Smooth muscle cell of the brain vasculature (primary cell): ENCODE data around the gene P2RX7.
"Not testable (repeated sequence)": the region's sequence is repeated elsewhere in the genome, so short reads cannot be mapped to it uniquely, and the experiment has no call there.

Source experiments
- DNase-seq: peaks from one replicate; pipeline ENCODE4 v3.0.0-alpha.2; 2012; ENCODE audit warnings: low read depth, low spot score

P2RX7 gene

GRCh38 chr12:121203482-121203881 lies 70.8 kb downstream of the P2RX7 start:
- DNase-seq, result no peak

DNA sequence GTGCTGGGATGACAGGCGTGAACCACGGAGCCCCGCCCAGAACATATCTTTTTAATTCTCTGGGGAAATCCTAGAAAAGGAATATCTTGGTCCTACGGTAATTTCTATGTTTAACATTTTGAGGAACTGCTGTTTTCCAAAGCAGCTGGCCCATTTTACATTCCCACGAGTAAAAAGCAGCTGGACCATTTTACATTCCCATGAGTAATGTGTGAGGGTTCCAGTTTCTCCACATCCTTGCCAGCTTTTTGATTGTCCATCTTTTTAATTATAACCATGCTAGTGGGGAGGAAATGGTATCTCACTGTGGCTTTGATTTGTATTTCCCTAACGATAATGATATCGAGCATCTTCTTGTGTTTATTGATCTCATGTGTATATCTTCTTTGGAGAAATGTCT lies 72.8 kb downstream of the P2RX7 start:
- no peak for DNase-seq

DNA sequence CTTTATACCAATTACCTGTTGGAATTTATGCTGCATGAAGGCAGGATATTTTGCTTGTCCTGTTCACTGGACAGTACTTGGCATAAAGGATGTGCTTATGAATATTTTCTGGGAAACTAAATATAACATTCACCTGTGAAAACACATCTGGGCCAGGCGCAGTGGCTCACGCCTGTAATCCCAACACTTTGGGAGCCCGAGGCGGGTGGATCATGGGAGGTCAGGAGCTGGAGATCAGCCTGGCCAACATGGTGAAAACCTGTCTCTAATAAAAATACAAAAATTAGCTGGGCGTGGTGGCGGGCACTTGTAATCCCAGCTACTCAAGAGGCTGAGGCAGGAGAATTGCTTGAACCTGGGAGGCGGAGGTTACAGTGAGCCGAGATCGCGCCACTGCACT lies 75.9 kb downstream of the P2RX7 start:
- not testable (repeated sequence) for DNase-seq

- DNase-seq, result no peak
These were observed 76.5 kb downstream of the P2RX7 start for GRCh38 chr12:121209221-121209620.

DNA sequence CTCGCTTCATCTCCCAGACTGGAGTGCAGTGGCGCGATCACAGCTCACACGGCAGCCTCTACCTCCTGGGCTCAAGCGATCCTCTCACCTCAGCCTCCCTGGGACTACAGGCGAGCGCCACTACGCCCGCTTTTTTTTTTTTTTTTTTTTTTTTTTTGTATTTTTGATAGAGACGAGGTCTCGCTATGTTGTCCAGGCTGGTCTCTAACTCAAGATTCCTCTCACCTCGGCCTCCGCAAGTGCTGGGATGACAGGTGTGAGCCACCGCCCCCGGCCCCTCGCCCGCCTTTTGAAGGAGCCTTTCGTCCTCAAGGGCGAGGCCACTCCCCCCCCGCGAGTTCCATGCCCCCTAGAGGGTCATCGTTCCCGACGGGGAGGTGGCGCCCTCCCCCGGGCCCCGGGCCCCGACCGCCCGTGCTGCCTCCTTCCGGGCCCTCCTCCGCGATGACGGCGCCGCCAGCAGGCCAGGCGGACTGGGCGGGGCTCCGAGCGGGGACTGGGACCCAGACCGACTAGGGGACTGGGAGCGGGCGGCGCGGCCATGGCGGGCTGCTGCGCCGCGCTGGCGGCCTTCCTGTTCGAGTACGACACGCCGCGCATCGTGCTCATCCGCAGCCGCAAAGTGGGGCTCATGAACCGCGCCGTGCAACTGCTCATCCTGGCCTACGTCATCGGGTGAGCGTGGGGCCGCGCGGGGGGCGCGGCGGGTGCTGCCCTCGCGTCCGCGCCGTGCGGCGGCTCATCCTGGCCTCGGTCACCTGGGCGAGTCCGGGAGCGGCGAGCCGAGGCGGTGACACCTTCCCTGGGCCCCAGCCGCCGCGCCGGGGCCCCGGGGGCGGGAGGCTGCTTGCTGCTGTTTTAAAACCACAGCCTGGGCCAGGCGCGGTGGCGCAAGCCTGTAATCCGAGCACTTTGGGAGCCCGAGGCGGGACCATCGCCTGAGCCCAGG lies 77.2 kb downstream of the P2RX7 start, which contains the start of gene P2RX4:
TSS of gene P2RX4 (plus strand) at position 506 of the 949 bp plus-strand sequence. CDS start at position 542, 36 bp downstream.
- DNase-seq, result no peak

GRCh38 chr12:121212875-121213274 lies 80.2 kb downstream of the P2RX7 start:
- no peak for DNase-seq

DNA sequence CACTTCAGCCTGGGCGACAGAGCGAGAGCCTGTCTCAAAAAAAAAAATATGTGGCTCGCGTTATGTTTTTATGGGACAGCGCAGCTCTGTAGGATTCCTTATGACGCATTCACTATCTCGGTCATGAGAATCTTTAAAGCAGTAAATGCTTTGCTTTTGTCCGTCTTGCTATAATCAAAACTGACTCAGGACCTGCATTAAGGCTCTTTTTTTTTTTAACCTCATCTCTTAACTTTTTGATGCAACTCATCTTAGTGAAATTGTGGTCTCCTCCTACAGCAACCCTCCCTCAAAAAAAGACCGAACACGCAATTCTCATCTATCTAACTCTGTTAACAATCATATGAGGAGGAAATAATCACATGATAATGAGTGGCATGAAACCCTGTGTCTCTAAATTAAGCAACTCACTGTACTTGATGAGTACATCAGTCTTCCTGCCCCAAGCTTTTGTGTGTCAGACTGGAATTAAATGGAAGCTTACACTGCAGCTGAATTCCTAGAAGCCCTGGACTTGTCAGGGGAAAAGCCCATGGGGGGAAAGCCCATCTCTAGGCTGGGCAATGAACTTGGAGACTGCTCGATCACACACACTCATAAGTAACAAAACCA lies 81.6 kb downstream of the P2RX7 start:
- DNase-seq, result no peak

GRCh38 chr12:121214855-121215745 lies 82.4 kb downstream of the P2RX7 start:
- no peak for DNase-seq

GRCh38 chr12:121216102-121216501 lies 83.4 kb downstream of the P2RX7 start:
- DNase-seq, result no peak

DNA sequence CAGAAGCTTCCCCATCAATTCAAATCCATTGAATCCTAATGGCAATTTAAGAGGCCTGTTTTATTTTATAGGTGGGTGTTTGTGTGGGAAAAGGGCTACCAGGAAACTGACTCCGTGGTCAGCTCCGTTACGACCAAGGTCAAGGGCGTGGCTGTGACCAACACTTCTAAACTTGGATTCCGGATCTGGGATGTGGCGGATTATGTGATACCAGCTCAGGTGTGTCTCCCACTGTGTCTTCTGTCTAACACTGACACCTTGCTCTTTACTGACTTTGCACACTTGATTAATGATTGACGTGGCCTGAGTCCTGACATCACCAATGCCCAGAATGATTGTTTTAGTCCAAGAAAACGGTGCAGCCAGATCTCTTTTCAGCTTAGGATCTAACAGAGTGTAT lies 84.4 kb downstream of the P2RX7 start:
- DNase-seq, result no peak

GRCh38 chr12:121217761-121218160 lies 85.1 kb downstream of the P2RX7 start:
- DNase-seq, result no peak

GRCh38 chr12:121218588-121219352 lies 86.1 kb downstream of the P2RX7 start:
- DNase-seq, result no peak

GRCh38 chr12:121219353-121219986 lies 86.8 kb downstream of the P2RX7 start:
- DNase-seq, result no peak

DNA sequence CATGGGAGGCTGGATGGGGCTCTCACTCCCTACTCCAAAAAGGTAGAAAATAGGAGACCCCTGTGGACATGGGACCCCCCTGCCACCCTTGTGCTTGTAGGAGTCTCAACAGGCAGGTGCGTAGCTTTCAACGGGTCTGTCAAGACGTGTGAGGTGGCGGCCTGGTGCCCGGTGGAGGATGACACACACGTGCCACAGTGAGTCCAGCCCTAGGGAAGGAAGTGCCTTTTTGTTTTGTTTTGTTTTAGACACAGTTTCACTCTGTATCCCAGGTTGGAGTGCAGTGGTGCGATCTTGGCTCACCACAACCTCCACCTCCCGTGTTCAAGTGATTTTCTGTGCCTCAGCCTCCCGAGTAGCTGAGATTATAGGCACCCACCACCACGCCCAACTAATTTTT lies 90.2 kb downstream of the P2RX7 start:
- no peak for DNase-seq

DNA sequence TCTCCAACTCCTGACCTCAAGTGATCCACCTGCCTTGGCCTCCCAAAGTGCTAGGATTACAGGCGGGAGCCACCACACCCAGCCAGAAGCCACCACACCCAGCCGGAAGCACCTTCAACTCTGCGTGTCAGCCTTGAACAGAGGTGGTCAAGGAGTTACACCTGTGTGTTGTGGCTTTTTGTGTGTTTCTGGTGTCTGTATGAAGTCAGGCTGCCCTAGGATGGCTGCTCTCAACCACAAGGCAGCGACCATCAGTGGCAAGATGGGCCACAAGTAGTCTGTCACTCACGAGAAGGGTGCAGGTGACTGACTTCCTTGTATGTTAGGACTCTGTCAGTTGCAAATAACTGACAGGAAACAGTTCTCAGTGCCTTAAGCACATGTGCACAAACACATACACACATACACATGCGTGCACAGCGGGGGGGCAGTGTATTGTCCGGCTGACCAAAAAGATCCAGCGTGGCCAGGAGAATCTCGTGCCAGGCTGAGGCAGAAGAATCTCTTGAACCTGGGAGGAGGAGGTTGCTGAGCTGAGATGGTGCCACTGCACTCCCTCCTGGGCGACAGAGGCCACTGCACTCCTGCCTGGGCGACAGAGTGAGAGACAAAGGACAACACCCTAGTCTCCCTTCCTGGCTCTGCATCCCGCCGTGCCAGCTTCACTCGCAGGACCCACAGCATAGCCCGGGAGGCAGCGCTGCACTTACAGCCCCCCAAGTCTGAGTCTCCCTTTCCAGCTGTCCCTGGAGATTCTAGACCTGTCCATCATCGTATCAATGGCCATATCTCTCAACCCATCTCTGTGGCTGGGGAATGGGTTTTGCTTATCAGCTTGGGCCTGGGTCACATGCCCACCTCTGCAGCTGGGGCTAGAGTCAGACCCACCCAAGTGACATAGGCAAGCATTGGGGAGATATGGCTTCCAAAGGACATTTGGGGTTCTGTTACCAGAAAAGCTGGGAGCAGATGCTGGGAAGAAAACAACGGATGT lies 90.9 kb downstream of the P2RX7 start:
- no peak for DNase-seq

DNA sequence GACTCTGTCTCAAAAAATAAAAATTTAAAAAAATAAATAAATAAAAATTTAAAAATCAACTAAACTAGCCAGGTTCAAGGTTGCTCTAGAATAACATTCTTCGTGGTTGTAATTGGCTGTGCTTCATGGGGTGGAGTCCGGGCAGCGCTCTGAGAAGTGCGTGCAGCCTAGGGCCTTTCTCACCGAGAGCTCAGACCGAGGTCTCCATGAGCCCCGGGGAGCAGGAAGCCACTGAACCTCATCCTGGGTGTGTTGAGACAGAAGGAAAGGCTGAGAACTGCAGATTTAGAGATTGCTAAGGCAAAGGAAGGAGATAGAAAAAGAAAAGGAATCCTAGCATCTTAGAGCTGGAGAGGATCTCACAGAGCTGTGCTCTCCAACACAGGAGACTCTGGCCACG lies 91.9 kb downstream of the P2RX7 start:
- no peak for DNase-seq

DNA sequence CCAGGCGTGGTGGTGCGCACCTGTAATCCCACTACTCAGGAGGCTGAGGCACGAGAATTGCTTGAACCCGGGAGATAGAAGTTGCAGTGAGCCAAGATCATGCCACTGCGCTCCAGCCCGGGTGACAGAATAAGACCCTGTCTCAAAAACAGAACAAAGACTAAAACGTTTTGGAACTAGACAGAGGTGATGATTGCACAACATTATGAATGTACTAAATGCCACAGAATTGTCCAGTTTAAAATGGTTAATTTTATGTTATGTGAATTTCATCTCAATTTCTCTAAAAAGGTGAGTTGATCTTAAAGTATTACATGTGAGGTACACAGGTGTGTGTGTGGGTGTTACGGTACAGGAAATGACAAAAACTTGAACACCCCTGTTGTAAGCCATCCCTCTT lies 93.7 kb downstream of the P2RX7 start:
- DNase-seq, result no peak

DNA sequence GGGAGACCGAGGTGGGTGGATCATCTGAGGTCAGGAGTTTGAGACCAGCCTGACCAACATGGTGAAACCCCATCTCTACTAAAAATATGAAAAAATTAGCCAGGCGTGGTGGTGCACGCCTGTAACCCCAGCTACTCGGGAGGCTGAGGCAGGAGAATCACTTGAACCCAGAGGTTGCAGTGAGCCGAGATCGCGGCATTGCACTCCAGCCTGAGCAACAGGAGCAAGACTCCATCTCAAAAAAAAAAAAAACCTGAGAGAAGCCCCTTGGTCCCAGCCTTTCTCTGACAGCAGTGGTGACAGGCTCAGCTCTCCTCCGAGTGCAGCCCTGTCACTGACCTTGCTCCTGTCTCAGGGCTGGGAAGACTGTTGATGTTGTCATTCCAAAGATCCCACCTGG lies 94.2 kb downstream of the P2RX7 start:
- DNase-seq, result not testable (repeated sequence)

GRCh38 chr12:121227294-121227693 lies 94.6 kb downstream of the P2RX7 start:
- no peak for DNase-seq
